Activated B cell treated with CpG ODN at 0.5 μM for 24 hours (primary cell): ENCODE measurements around the gene HTR3D. TPM values are rescaled to one million over a fixed set of nuclear protein-coding genes. Genes with fewer than 3 reads are reported as not detected.

Experiments used
- ATAC-seq: fragments of 200-7000 bp; cut with Tn5 transposase; one replicate; pipeline ENCODE4 v1.10.0; 2021; ENCODE audit warnings: low read depth, mild to moderate bottlenecking, moderate library complexity
- CTCF ChIA-PET: fragments of 350-600 bp; sonication (Branson Sonifier 250); formaldehyde crosslinking; loops from one replicate; lab custom pipeline; 2021; ENCODE audit warnings: antibody characterized with exemption; lab: Charles Lee
- POLR2A ChIA-PET: fragments of 350-600 bp; sonication (Branson Sonifier 250); formaldehyde crosslinking; loops from one replicate; lab custom pipeline; 2021; ENCODE audit warnings: antibody characterized with exemption; lab: Charles Lee
- DNase-seq: peaks from one replicate; pipeline ENCODE4 v3.0.0; 2022
- H3K27ac Mint-ChIP-seq: one replicate; pipeline ENCODE4 v1.8.0; 2020; ENCODE audit warnings: mixed read lengths
- H3K27me3 Mint-ChIP-seq: one replicate; pipeline ENCODE4 v1.8.0; 2021; ENCODE audit warnings: mixed read lengths
- H3K36me3 Mint-ChIP-seq: one replicate; pipeline ENCODE4 v1.8.0; 2021; ENCODE audit warnings: low read depth, mixed read lengths
- H3K4me1 Mint-ChIP-seq: one replicate; pipeline ENCODE4 v1.8.0; 2021; ENCODE audit warnings: mixed read lengths
- H3K4me3 Mint-ChIP-seq: one replicate; pipeline ENCODE4 v1.8.0; 2020; ENCODE audit warnings: mild to moderate bottlenecking, mixed read lengths
- H3K9me3 Mint-ChIP-seq: one replicate; pipeline ENCODE4 v1.8.0; 2020; ENCODE audit warnings: mixed read lengths
- intact Hi-C: fragments of 100-400 bp; cut with micrococcal nuclease; formaldehyde crosslinking; loops from one replicate; pipeline ENCODE4 v1.15.1; 2024
- total RNA-seq: library from RNA; stranded (reverse); gene quantifications from 2 replicates; pipeline ENCODE4 v1.2.3, GENCODE V29; 2022
- TF ChIP-seq, protein P1 (sequence below): fragments of 200-600 bp; IDR thresholded peaks from one replicate; pipeline ENCODE4 v1.8.0; 2022; ENCODE audit warnings: antibody characterized with exemption, mild to moderate bottlenecking

Gene HTR3D
- total RNA-seq, 1 donor from 2014 or later = not detected

DNA sequence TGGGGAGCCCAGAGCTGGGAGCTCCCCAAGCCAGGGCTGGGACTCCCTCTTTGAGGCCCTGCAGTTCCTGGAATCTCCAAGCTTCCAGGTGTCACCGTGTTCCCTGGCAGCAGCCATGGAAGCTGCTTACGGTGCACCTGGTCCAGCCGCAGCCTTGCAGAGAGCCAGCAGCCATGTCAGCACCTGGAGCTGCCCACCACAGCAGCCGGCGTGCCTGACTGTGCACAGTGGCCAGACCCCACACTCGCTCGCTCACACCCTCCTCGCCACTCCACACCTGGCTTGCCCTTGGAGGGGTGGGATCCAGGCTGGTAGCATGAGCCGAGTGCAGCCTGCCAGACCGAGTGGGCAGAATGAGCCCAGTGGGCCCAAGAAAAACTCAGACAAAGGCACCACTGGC, 50.5 kb downstream of the HTR3D start:
- ATAC-seq = no peak
- no peak overlapping the region for H3K27ac Mint-ChIP-seq
- no peak overlapping the region for H3K4me3 Mint-ChIP-seq
- no peak for DNase-seq
- peaks cover 4% of the 10 kb centered on the region for H3K4me1 Mint-ChIP-seq
- intact Hi-C loops = no loop called here
- H3K27me3 Mint-ChIP-seq = peaks cover 3% of the 10 kb centered on the region
- H3K36me3 Mint-ChIP-seq = no peaks in the 10 kb centered on the region
- H3K9me3 Mint-ChIP-seq = peaks cover 3% of the 10 kb centered on the region
- TF ChIP-seq, protein P1, sequence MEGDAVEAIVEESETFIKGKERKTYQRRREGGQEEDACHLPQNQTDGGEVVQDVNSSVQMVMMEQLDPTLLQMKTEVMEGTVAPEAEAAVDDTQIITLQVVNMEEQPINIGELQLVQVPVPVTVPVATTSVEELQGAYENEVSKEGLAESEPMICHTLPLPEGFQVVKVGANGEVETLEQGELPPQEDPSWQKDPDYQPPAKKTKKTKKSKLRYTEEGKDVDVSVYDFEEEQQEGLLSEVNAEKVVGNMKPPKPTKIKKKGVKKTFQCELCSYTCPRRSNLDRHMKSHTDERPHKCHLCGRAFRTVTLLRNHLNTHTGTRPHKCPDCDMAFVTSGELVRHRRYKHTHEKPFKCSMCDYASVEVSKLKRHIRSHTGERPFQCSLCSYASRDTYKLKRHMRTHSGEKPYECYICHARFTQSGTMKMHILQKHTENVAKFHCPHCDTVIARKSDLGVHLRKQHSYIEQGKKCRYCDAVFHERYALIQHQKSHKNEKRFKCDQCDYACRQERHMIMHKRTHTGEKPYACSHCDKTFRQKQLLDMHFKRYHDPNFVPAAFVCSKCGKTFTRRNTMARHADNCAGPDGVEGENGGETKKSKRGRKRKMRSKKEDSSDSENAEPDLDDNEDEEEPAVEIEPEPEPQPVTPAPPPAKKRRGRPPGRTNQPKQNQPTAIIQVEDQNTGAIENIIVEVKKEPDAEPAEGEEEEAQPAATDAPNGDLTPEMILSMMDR = no peak
- CTCF ChIA-PET = no interaction called here
- POLR2A ChIA-PET = no interaction called here

DNA sequence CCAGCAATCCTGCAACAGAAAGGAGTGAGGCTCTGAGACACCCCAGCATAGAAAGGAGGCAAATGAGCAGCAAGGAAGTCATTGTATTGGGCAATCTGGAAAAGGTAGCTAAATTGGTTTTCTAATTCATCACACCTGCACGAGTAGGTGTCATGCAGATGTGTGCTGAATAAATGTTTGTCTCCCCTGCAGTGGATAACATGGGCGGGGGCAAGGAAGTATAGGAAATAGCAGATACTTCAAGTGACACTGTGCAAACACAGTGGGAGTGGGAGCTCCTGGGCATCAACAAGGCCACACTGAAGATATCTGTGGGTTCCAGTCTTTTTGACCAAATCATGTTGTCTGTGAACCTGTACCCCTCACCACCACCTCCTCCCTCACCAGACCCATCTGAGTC, 50.9 kb downstream of the HTR3D start:
- peaks cover 4% of the 10 kb centered on the region for H3K4me1 Mint-ChIP-seq
- no peak overlapping the region for H3K27ac Mint-ChIP-seq
- TF ChIP-seq, protein P1 = no peak
- DNase-seq (no peak), ATAC-seq (no peak)
- H3K27me3 Mint-ChIP-seq = peaks cover 3% of the 10 kb centered on the region
- intact Hi-C loops = no loop called here
- H3K36me3 Mint-ChIP-seq = no peaks in the 10 kb centered on the region
- CTCF ChIA-PET = no interaction called here
- peaks cover 3% of the 10 kb centered on the region for H3K9me3 Mint-ChIP-seq
- POLR2A ChIA-PET = no interaction called here
- H3K4me3 Mint-ChIP-seq = no peak overlapping the region

DNA sequence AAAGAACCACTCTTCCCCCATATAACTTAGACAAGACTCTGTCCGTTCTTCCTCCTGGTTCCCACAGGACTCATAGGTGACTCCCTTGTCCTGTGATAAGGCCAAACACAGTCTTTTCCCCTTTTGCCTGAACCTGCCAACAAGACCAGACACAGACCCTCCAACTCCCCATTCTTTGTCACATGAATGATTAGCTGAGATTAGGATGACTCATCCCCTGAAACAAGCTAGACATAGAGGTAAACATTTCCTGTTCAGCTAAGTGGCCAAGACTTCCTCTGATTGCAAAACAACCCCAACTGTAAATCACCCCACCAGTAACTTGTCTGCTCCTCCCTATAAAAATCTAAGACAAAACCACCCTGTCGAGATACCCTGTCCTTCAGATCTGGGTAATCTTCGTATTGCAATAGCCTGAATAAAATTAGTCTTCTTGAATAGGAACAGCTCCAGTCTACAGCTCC, 53.9 kb downstream of the HTR3D start:
- Mint-ChIP-seq H3K27me3 (no peaks in the 10 kb centered on the region), H3K9me3 (peaks cover 3% of the 10 kb centered on the region), H3K4me3 (no peak overlapping the region), H3K27ac (no peak overlapping the region), H3K36me3 (no peaks in the 10 kb centered on the region), H3K4me1 (peaks cover 4% of the 10 kb centered on the region)
- TF ChIP-seq, protein P1 = no peak
- no peak for ATAC-seq
- no peak for DNase-seq
- intact Hi-C loops = no loop called here
- CTCF ChIA-PET = no interaction called here
- POLR2A ChIA-PET = no interaction called here

Other genes starting within 250 kb of the HTR3D start
- gene MAP6D1, start 206.2 kb upstream of the HTR3D start, total RNA-seq = 0.78 and 1.9 TPM in 2 replicates
- gene PARL, start 146.9 kb upstream of the HTR3D start, total RNA-seq = 57.6 and 57.8 TPM in 2 replicates
- gene ABCC5, start 13.9 kb upstream of the HTR3D start, total RNA-seq = 10.6 and 11.1 TPM in 2 replicates
- not detected in 2 replicates for gene HTR3C, start 21.3 kb downstream of the HTR3D start, total RNA-seq
- not detected in 2 replicates for gene HTR3E, start 65.3 kb downstream of the HTR3D start, total RNA-seq
- 72.0 and 74.2 TPM in 2 replicates for gene EIF2B5, start 103.6 kb downstream of the HTR3D start, total RNA-seq
- 52.1 and 54.2 TPM in 2 replicates for gene DVL3, start 123.6 kb downstream of the HTR3D start, total RNA-seq
- gene AP2M1, start 143.1 kb downstream of the HTR3D start, total RNA-seq = 169 and 177 TPM in 2 replicates
- gene ABCF3, start 154.5 kb downstream of the HTR3D start, total RNA-seq = 78.0 and 86.7 TPM in 2 replicates
- 0.42 and 0.76 TPM in 2 replicates for gene VWA5B2, start 197.8 kb downstream of the HTR3D start, total RNA-seq
- 33.8 and 34.0 TPM in 2 replicates for gene ALG3, start 217.2 kb downstream of the HTR3D start, total RNA-seq
- gene EEF1AKMT4, start 217.9 kb downstream of the HTR3D start, total RNA-seq = 1.9 and 2.9 TPM in 2 replicates
- not detected in 2 replicates for gene CAMK2N2, start 229.8 kb downstream of the HTR3D start, total RNA-seq
- gene ECE2, start 244.3 kb downstream of the HTR3D start, total RNA-seq = not detected in 2 replicates